HepG2 (cell line): ENCODE results near the gene MAN1B1. TPM values are rescaled to one million over a fixed set of nuclear protein-coding genes. Genes with fewer than 3 reads are reported as not detected.
A peak's percentile ranks its signal among the peaks of the same experiment; 100 is the strongest.

Experiments used
- CC2D1A ChIP-seq: sonication (generic); formaldehyde crosslinking; IDR thresholded peaks from 2 replicates; pipeline ENCODE4 v1.8.1; 2023; ENCODE audit warnings: mild to moderate bottlenecking, missing genetic modification reagents
- GTF3A ChIP-seq: sonication (generic); formaldehyde crosslinking; conservative IDR thresholded peaks from 2 replicates; pipeline ENCODE4 v1.4.0; 2020; ENCODE audit warnings: mild to moderate bottlenecking, missing genetic modification reagents
- RCOR2 ChIP-seq: IDR thresholded peaks from 2 replicates; pipeline ENCODE4 v1.6.1; 2016; ENCODE audit warnings: missing biosample characterization, missing genetic modification reagents
- SIN3A ChIP-seq: IDR thresholded peaks from 2 replicates; pipeline ENCODE4 v1.6.1; 2011; ENCODE audit warnings: low read depth, mild to moderate bottlenecking, control low read depth, low read length, borderline replicate concordance
- SP4 ChIP-seq: sonication (generic); formaldehyde crosslinking; IDR thresholded peaks from 2 replicates; pipeline ENCODE4 v1.8.1; 2023; ENCODE audit warnings: mild to moderate bottlenecking, missing genetic modification reagents
- ZC3H4 ChIP-seq: sonication (generic); formaldehyde crosslinking; IDR thresholded peaks from 2 replicates; pipeline ENCODE4 v1.4.0; 2020; ENCODE audit warnings: missing genetic modification reagents, borderline replicate concordance
- ZNF207 ChIP-seq: fragments of 450-650 bp; IDR thresholded peaks from 2 replicates; pipeline ENCODE4 v1.6.1; 2016; ENCODE audit warnings: antibody characterized with exemption, borderline replicate concordance
- ZNF614 ChIP-seq: IDR thresholded peaks from 2 replicates; pipeline ENCODE4 v1.6.1; 2018; ENCODE audit warnings: missing biosample characterization, missing genetic modification reagents, inconsistent platforms, borderline replicate concordance
- ZNF776 ChIP-seq: sonication (generic); formaldehyde crosslinking; IDR thresholded peaks from 2 replicates; pipeline ENCODE4 v1.4.0; 2020; ENCODE audit warnings: mild to moderate bottlenecking, missing genetic modification reagents
- ZSCAN31 ChIP-seq: sonication (generic); formaldehyde crosslinking; IDR thresholded peaks from 2 replicates; pipeline ENCODE4 v1.5.0; 2020; ENCODE audit warnings: low read depth, mild to moderate bottlenecking, missing genetic modification reagents
- polyA plus RNA-seq, 8 experiments: library from polyadenylated mRNA; depleted of rRNA in 3 of 8; stranded (reverse) in 7 of 8; unstranded in 1 of 8; fragments of >200 nt; fragmentation: Illumina TruSeq in 4 of 8; extraction: Trizol in 4 of 8; gene quantifications; 2 replicates each; pipeline versions ENCODE4 v1.2.1 to v1.2.3, GENCODE V29; 2011 to 2016; ENCODE audit warnings: low read depth in 4 of 8, missing spikeins in 1 of 8, mixed read lengths in 1 of 8; ENCODE audit not compliant: insufficient read depth in 1 of 8
- total RNA-seq, 5 experiments: library from RNA; depleted of rRNA; stranded (reverse); fragments of >200 nt; fragmentation: Illumina TruSeq; extraction: Trizol; gene quantifications; 2 replicates each; pipeline ENCODE4 v1.2.3, GENCODE V29; 2016; ENCODE audit warnings: low read depth in 1 of 5
- TF ChIP-seq, protein P1 (sequence below): sonication (generic); formaldehyde crosslinking; IDR thresholded peaks from 2 replicates; pipeline ENCODE4 v1.9.0; 2022; ENCODE audit warnings: missing genetic modification reagents, mild to moderate bottlenecking, borderline replicate concordance
- TF ChIP-seq, protein P2 (sequence below), 2 experiments: sonication (generic) in 1 of 2; formaldehyde crosslinking in 1 of 2; IDR thresholded peaks; 2 replicates each; pipeline versions ENCODE4 v1.6.1 to v1.9.0; 2014 to 2022; ENCODE audit warnings: antibody characterized with exemption in 1 of 2, borderline replicate concordance in 1 of 2, inconsistent platforms in 1 of 2, low read depth in 1 of 2, missing genetic modification reagents in 1 of 2
- TF ChIP-seq, protein P3 (sequence below): sonication (generic); formaldehyde crosslinking; conservative IDR thresholded peaks from 2 replicates; pipeline ENCODE4 v1.4.0; 2020; ENCODE audit warnings: missing genetic modification reagents
- TF ChIP-seq, protein P4 (sequence below): sonication (generic); formaldehyde crosslinking; IDR thresholded peaks from 2 replicates; pipeline ENCODE4 v1.4.0; 2020; ENCODE audit warnings: missing genetic modification reagents, mild to moderate bottlenecking, borderline replicate concordance

Gene MAN1B1
- total and polyA plus RNA-seq, 2 of the 13 experiments (the other 11 are each of a cell fraction or from before 2014, with no cell fraction given) = 48.9 to 59.5 TPM

DNA sequence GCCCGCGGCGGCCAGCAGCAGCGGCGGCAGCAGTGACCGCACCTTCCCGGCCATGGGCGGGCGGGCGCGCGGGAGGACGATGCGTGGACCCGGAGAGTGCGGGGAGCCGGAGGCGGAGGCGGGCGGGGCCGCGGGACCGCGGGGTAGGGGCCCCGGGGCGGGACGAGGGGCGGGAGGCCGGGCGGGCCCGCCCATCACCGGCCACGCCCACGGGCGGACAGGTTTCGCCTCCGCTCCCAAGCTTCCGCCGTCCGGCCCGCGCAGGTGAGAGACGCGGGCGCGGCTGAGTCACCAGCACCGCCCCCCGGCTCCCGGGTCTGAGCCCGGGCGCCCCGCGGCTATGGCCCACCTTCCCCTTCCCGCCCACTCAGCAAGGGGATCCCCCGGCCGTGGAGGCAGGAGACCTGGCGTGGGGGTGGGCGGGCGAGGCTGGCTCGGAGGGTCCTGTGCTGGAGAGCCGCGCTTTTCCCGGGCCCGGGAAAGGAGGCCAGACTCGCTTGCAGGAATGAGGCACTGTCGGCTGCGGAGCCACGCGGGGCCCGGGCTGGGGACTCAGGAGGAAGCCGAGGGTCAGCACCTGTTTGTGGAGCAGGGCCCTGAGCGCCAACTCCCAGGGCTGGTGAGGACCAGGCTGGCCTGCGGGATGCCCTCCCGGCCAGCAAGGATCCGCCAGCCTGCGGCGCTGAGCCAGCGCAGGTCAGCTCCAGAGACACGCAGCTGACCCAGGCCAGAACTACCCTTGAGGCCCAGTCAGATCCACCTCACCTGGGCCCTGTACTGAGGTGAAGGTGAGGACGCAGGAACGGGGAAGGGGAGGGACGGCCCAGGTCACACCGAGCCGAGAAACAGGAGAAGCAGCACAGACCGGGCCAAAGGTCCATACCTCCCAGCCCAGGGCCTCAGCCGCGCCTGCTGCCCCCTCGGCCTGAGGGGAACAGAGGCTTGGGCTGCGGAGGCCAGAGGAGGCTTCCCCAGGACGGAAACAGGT, 32.5 kb upstream of the MAN1B1 start, which contains the start of gene ENTPD2 (continued):
- TF ChIP-seq, protein P1, sequence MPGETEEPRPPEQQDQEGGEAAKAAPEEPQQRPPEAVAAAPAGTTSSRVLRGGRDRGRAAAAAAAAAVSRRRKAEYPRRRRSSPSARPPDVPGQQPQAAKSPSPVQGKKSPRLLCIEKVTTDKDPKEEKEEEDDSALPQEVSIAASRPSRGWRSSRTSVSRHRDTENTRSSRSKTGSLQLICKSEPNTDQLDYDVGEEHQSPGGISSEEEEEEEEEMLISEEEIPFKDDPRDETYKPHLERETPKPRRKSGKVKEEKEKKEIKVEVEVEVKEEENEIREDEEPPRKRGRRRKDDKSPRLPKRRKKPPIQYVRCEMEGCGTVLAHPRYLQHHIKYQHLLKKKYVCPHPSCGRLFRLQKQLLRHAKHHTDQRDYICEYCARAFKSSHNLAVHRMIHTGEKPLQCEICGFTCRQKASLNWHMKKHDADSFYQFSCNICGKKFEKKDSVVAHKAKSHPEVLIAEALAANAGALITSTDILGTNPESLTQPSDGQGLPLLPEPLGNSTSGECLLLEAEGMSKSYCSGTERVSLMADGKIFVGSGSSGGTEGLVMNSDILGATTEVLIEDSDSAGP (CRISPR knock-in tag) = no peak
- TF ChIP-seq ZSCAN31 (CRISPR knock-in tag) (no peak), ZNF776 (CRISPR knock-in tag) (no peak), SP4 (CRISPR knock-in tag) (peak; percentile 89), ZNF207 (no peak), ZNF614 (CRISPR knock-in tag) (no peak), SIN3A (peak; percentile 63; the same call in 1 of the 2 replicates), RCOR2 (CRISPR knock-in tag) (no peak), CC2D1A (no peak), ZC3H4 (CRISPR knock-in tag) (peak; percentile 40; the same call in 1 of the 2 replicates), GTF3A (no peak)
- TF ChIP-seq, protein P2, sequence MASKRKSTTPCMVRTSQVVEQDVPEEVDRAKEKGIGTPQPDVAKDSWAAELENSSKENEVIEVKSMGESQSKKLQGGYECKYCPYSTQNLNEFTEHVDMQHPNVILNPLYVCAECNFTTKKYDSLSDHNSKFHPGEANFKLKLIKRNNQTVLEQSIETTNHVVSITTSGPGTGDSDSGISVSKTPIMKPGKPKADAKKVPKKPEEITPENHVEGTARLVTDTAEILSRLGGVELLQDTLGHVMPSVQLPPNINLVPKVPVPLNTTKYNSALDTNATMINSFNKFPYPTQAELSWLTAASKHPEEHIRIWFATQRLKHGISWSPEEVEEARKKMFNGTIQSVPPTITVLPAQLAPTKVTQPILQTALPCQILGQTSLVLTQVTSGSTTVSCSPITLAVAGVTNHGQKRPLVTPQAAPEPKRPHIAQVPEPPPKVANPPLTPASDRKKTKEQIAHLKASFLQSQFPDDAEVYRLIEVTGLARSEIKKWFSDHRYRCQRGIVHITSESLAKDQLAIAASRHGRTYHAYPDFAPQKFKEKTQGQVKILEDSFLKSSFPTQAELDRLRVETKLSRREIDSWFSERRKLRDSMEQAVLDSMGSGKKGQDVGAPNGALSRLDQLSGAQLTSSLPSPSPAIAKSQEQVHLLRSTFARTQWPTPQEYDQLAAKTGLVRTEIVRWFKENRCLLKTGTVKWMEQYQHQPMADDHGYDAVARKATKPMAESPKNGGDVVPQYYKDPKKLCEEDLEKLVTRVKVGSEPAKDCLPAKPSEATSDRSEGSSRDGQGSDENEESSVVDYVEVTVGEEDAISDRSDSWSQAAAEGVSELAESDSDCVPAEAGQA (IDR thresholded peaks at IDR 0.05; ENCODE audit: low read depth) = no peak
- TF ChIP-seq, protein P2 (CRISPR knock-in tag; IDR thresholded peaks at IDR 0.05; ENCODE audit: borderline replicate concordance) = 0 out of 2 replicates have a peak, but pooled peaks have one; percentile 72
- TF ChIP-seq, protein P3, sequence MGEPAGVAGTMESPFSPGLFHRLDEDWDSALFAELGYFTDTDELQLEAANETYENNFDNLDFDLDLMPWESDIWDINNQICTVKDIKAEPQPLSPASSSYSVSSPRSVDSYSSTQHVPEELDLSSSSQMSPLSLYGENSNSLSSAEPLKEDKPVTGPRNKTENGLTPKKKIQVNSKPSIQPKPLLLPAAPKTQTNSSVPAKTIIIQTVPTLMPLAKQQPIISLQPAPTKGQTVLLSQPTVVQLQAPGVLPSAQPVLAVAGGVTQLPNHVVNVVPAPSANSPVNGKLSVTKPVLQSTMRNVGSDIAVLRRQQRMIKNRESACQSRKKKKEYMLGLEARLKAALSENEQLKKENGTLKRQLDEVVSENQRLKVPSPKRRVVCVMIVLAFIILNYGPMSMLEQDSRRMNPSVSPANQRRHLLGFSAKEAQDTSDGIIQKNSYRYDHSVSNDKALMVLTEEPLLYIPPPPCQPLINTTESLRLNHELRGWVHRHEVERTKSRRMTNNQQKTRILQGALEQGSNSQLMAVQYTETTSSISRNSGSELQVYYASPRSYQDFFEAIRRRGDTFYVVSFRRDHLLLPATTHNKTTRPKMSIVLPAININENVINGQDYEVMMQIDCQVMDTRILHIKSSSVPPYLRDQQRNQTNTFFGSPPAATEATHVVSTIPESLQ (CRISPR knock-in tag) = no peak
- TF ChIP-seq, protein P4, sequence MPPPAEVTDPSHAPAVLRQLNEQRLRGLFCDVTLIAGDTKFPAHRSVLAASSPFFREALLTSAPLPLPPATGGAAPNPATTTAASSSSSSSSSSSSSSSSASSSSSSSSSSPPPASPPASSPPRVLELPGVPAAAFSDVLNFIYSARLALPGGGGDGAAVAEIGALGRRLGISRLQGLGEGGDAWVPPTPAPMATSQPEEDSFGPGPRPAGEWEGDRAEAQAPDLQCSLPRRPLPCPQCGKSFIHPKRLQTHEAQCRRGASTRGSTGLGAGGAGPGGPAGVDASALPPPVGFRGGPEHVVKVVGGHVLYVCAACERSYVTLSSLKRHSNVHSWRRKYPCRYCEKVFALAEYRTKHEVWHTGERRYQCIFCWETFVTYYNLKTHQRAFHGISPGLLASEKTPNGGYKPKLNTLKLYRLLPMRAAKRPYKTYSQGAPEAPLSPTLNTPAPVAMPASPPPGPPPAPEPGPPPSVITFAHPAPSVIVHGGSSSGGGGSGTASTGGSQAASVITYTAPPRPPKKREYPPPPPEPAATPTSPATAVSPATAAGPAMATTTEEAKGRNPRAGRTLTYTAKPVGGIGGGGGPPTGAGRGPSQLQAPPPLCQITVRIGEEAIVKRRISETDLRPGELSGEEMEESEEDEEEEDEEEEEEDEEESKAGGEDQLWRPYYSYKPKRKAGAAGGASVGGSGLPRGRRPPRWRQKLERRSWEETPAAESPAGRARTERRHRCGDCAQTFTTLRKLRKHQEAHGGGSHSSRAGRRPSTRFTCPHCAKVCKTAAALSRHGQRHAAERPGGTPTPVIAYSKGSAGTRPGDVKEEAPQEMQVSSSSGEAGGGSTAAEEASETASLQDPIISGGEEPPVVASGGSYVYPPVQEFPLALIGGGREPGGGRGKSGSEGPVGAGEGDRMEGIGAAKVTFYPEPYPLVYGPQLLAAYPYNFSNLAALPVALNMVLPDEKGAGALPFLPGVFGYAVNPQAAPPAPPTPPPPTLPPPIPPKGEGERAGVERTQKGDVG (CRISPR knock-in tag) = no peak
